GM21737 (cell line): ENCODE measurements around the gene GNG4.
"Not testable (repeated sequence)": the region's sequence is repeated elsewhere in the genome, so short reads cannot be mapped to it uniquely, and the experiment has no call there.

Experiments
- ATAC-seq: cut with Tn5 transposase; IDR thresholded peaks from one replicate; pipeline ENCODE4 v1.9.1; 2021; ENCODE audit warnings: mild to moderate bottlenecking, moderate library complexity; ENCODE audit not compliant: unreplicated experiment

GNG4 gene

DNA sequence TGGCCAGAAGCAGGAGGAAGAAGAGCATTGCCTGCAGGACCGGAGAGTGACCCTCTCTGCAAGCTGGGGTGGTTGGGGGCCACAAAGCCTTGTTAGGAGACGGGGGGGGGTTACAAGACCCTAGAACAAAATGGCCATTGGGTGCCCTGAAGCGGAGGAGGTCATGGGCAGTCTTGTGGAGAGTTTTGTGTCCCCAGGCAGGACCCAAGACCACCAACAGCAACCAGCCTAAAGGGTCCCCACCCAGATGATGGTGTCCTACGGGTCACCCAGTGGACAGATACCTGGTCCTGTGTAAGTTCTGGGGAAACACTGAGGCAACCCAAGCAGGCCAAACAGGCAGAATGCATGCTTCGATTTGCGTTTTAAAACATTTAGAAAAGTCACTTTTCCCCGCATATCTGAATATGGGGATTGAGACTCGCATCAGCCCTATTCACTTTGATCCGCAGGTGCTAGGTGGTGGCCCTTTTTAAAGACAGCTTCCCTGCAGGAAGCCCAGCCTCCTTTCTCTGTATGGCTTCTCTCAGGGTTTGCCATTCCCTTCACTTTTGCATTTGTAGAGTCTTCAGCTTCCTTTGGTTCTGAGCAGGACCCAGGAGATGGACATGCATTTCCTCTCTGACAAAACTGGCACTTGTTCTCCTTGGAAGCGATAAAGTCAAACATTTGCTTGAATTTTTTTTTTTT lies 21.1 kb downstream of the GNG4 start:
- ATAC-seq, result no peak

DNA sequence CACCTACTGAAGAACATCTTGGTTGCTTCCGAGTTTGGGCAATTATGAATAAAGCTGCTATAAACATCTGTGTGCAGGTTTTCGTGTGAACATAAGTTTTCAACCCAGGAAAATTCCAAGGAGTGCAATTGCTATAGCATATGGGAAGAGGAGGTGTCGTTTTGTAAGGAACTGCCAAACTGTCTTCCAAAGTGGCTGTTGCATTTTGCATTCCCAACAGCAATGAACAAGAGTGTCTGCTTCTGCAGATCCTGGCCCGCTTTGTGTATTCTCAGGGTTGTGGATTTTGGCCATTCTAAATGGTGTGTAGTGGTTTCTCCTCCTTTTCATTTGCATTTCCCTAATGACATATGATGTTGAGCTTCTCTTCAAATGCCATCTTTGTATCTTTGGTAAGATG lies 23.8 kb downstream of the GNG4 start:
- ATAC-seq, result no peak

DNA sequence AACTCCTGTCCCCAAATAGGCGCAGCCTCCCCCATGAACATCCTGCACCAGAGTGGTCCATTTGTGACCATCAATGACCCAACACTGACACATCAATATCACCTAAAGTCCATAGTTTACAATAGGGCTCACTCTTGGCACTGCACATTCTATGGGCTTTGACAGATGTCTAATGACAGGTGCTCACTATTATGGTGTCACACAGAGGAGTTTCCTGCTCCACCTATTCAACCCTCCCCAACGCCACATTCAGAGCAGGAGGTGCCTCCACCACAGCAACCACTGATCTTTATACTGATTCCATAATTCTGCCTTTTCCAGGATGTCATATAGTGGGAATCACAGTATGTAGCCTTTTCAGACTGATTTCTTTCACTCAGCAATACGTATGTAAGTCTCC lies 24.2 kb downstream of the GNG4 start:
- no peak for ATAC-seq

DNA sequence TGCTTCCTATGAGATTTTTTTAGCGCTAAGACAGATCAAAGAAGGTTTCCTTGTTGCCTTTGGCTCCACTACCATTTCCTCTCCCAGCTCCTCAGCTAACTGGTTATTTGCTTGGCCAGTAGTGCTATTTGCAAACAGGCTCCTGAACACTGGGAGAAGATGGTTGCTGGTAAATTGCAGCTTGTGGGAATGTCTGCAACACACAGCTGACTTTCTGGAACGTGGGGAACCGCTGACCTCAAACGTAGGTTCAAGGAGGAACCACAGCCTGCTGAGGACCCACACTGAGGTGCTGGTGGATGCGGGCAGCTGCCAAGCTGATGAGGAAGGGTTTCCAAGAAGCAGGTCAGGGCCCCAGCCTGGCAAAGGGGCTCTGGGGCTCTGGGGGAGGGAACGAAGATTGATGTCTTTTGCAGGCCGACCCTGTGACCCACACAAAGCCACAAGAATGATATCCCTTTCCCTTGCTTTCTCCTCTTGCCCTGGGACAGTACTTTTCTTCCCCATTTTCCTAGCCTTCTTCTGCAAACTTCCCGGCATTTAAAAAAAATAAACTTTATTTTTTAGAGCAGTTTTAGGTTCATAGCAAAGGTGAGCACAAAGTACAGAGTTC lies 24.8 kb downstream of the GNG4 start:
- no peak for ATAC-seq

DNA sequence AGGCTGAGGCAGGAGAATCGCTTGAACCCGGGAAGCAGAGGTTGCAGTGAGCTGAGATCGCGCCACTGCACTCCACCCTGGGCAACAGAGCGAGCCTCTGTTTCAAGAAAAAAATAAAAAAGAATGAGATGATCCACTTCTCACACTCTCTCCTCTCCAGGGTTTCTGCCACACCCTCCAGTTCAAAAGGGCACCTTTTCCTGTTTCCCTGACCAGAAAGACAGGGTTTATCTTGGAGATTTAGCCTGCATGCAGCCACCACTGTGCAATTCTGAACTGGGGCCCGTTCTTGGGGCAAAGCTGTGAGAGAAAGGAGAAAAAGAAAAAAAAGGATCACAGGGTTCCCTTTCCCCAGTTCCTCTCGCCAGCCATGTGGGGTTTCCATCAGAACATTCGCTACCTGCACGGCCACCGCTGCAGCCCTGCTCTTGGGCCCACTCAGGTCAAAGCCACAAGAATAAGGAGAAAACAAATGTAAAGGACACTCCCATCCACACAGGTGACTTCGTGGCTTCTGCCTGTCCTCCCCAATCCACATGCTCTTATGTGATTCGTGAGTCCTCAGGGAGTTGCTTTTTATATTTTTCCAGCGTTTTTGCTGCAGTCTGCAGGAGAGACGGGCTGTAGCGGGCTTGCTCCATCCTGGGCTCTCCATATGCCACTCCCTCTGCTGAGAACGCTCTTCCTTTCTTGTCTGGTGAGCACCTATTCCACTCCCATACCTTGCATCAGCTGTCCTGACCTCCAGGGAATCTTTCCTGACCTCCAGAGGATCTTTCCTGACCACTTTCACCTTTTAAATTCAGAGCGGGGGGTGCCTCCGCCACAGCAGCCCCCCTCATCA lies 26.4 kb downstream of the GNG4 start:
- ATAC-seq, result no peak

DNA sequence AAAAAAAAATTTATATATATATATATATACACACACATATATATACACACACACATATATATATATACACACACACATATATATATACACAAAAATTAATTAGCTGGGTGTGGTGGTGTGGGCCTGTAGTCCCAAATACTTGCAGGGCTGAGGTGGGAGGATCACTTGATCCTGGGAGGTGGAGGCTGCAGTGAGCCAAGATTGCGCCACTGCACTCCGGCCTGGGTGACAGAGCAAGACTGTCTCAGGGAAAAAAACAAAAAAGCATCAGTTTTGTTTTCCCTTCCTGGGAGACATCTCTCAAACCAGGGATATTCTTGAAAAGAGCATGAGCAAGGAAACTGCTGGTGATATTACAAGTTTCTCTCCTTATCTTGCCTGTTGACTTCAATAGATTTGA lies 30.4 kb downstream of the GNG4 start:
- not testable (repeated sequence) for ATAC-seq

DNA sequence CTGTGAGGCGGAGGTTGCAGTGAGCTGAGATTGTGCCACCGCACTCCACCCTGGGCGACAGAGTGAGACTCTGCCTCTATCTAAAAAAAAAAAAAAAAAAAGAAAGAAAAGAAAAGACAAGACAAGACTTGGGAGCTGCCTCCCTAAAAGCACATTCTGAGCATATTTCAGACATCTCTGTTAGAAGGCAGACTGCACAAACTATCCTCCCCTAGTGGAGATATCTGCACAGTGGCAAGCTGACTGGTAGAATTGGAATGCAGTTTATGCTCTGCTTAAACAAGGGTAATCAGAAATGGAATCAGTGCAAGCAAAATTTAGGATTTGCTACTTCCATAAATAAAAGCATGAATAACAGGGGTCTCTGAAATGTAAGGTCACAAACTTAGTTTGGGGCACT lies 31.8 kb downstream of the GNG4 start:
- ATAC-seq, result no peak

DNA sequence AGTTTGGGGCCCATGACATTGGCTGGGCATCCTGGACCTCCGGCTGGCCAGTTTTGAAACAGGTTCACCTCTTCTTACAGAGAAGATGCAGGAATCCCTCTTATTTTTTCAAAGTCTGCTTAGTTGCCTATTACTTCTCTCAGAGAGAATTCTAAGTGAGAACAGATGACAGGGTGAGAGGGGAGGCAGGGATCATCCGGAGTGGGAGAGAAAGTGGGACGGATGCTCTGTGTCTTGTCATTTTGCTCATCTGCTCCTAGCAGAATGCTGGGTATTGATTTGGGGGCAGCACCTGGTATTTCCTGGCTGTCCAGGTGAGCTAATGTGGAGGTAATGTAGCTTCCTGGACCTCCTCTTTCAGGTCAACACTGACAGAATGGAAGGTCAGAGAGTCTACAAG lies 32.4 kb downstream of the GNG4 start:
- no peak for ATAC-seq

DNA sequence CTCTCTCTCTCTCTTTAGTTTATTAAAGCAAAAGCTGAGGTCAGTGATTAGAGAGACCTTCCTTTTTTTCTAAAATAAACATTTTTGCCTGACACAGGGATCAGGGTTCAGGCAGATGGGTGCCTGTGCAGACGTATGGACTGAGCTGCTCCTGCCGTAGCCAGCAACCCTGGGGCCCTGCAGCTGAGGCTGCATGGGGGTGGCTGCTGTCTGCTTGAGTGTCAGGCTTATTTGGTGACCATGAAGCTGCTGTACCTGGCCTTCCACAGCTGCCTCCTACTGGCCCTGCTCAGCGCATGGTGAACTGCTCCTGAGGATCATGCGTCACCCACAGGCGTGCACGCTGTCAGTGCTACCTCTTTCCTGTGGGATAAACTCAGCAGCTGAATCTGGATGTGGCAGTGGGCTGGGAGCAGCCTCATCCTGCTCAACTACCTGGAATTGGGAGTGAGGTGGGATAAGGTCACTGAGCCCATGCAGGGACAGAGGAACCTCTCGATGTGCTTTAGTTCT lies 35.1 kb downstream of the GNG4 start:
- no peak for ATAC-seq

DNA sequence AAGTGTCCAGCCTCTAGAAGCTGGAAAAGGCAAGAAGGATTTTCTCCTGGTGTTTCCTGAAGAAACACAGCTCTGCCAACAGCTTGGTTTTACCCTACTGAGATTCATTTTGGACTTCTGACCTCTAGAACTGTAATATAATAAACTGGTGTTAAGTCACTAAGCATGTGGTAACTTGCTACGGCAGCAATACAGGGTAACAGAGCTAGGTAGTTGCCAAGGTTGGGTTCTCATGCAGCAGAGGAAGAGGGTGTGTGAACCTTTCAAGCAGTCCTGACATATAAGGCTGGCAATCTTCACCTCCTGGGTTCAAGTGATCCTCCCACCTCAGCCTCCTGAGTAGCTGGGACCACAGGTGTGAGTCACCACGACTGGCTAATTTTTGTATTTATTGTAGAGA lies 36.0 kb downstream of the GNG4 start:
- no peak for ATAC-seq

DNA sequence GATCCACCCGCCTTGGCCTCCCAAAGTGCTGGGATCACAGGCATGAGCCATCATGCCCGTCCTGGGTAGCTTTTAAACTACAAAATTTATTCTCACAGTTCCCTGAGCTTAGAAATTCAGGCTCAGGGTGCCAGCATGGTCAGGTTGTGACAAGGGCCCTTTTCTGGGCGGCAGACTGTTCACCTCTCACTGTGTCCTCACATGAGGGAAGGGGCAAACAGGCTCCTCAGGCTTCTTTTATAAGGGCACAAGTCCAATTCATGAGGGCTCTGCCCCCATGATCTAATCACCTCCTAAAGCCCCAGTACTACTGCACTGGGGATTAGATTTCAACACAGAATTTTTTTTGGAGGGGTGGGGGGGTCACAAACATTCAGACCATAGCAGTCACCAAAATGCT lies 36.8 kb downstream of the GNG4 start:
- no peak for ATAC-seq

DNA sequence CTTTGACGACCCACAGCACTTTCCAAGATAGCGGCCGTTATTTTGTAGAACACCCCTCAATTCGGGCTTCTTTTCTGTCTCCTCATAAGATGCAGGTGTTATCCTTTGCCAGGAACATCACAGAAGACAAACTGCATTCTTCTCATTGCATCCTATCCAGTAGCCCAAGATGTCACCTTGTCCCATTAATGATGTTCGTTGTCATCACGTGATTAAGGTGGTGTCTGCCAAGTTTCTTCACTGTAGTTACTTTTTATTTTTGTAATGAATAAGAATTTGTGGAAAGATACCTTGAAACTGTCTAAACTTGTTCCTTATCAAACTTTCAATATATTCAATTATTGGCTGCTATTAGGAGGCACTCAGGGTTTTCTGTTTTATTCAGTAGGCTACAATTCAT lies 39.4 kb downstream of the GNG4 start:
- ATAC-seq, result no peak

DNA sequence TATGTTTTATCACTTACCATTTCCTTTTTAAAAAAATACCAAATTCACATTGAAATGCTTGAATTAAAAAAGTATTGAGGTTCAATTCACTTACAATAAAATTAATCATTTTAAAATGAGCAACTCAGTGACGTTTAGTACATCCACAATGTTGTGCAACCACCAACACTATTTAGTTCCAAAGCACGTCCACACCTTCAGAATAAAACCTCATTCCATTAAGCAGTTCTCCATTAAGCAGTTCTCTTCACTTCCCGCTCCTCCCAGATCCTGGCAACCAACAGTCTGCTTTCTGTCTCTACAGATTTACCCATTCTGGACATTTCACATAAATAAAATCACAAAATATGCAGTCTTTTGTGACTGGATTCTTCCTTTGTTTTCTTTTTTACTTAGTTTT lies 41.3 kb downstream of the GNG4 start:
- ATAC-seq, result no peak

DNA sequence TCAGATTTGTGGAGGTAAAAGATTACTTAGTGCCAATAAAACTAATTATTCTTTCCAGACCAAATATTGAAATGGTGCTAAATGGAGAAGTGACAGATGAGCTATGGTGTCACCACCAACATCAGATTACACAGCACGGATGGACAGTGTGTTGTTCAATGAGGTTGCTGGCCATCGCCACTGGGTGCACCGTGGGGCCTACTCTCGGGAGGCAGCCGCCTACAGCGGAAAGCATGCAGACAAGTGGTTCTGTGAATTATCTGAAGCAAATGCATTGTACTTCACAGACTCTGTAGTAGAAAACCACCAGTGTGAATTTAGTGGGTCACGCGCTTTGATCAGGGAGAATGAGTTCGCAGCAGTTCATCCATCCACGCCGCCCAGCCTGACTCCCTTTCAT lies 42.3 kb downstream of the GNG4 start:
- no peak for ATAC-seq

DNA sequence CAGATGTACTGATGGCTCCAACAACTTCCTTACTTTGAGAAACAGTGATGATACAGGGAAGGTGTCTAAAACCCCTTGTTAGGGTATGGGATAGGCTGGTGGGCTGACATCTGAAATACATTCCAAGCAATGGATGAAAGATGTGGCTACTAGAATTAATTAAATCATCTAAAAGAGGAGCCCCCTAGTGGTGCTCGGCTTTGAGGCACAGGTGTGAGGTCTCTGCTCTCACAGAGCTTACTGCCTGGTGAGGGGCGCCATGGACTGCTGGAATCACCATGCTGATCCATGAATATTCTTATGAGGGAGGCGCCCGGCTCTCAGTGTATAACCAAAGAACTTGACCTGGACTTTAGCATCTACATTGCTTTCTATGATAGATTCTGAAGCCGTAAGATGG lies 48.5 kb downstream of the GNG4 start:
- ATAC-seq, result no peak

DNA sequence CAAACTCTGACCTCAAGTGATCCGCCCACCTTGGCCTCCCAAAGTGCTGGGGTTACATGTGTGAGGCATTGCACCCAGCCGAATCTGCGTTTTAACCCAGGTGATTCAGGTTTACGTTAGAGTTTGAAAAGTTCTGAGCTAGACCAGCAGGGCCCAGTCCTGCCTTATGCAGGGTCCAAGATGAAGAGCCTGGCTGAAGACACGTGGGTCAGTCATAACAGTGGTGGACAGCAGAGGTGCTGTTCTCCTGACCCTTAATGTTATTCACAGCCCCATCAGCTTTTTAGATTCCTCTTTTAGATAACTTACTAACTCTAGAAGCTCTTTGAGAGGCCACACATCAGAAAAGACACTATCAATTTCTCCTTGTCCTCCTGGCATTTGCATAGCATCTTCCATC lies 50.0 kb downstream of the GNG4 start:
- no peak for ATAC-seq

DNA sequence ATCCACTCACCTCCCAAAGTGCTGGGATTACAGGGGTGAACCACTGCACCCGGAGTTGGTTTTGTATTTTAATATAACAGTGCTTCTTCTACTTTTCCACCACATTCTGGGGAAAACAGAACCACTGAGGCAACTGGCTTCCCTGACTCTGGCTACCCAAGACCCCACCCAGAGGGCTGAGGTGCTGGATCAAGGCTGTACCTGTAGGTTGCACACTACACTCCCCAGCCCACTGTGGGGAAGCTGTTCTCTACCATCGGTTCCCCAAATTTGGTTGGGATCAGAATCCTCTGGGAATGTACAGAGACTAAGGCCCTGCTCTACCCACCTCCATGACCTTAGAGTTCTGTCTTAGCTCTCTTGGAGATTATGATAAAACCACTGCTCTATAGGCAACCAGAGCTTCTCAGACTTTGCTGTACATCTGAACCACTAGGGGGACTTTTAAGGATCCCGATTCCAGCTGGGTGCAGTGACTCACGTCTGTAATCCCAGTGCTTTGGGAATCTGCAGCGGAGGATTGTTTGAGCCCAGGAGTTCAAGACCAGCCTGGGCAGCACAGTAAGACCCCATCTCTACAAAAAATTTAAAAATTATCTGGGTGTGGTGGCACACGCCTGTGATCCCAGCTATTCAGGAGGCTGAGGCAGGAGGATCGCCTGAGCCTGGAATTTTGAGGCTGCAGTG lies 51.6 kb downstream of the GNG4 start:
- ATAC-seq, result no peak

DNA sequence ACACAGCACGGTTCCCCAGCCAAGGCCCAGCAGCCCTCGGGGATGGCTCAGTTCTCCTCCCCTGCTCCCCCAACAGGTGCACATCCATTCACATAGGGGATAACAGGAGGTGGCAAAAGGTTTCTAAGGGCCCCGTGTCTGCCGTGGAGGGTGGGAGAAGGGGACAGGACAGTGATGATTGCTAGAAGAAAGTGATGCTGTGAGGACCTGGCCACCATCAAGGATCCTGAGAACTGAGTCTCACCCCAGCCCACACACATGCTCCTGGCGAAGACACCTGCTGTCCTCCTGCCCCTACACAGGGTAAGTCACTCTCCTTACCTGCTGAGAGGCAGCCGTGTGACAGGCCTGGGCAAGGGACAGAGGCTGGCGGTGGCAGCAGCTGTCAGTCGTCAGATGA lies 54.5 kb downstream of the GNG4 start:
- no peak for ATAC-seq

DNA sequence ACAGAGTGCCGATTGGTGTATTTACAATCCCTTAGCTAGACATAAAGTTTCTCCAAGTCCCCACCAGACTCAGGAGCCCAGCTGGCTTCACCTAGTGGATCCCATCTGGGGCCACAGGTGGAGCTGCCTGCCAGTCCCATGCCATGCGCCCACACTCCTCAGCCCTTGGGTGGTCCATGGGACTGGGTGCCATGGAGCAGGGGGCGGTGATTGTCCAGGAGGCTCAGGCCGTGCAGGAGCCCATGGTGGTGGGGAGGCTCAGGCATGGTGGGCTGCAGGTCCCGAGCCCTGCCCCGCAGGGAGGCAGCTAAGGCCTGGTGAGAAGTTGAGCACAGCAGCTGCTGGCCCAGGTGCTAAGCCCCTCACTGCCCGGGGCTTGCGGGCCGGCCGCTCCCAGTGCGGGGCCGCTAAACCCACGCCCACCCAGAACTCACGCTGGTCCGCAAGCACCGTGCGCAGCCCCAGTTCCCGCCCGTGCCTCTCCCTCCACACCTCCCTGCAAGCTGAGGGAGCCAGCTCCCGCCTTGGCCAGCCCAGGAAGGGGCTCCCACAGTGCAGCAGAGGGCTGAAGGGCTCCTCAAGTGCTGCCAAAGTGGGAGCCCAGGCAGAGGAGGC lies 55.2 kb downstream of the GNG4 start:
- ATAC-seq, result not testable (repeated sequence)

DNA sequence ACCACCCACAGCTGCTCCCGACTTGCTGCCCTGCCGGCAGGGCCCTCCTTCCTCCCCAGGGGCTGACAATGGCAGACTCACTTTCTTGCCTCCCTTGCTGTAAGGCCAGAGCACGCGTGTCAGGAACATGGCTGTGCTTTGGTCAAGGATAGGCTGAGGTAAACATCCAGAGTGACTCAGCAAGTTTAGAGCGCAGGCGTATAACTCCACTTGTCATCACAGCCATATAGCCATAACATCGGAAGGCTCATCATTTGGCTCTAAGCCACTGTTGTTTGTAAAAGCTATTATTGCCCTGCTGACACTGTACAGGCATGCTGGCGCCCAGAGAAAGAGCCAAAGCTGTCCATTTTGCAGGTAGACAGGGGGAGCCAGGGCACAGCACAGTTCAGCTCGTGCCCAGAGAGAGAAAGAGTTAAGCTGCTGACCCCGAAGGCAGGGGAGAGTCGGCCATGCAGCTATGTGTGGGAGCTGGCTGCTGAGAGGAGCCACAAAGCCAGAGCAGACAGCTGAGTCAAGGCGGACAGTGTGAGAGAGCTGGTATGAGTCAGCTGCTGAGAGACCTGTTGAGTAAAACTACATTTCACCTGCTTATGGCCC lies 60.6 kb downstream of the GNG4 start:
- ATAC-seq, result no peak

DNA sequence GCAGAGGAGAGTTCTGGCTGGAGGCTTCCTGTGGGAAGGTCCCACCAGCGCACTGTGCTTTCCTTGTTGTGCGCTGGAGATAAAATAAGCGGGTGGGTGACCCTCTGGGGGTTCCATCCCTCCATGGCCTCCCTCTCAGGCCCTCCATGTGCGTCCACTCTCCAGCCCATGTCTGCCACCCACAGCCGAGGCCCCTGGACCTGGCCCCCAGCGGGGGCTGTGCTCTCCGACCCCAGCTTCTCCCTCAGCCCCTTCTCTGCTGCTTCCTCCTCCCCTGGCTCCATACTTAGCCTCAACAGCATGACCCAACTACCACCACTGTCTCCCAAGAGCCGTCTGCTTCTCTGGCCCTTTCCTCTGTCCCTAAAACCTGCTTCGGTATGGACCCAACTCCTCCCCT lies 61.4 kb downstream of the GNG4 start:
- no peak for ATAC-seq
